ENCODE measurements around the gene SLC6A5. TPM values are rescaled to one million over a fixed set of nuclear protein-coding genes. Genes with fewer than 3 reads are reported as not detected.

The SLC6A5 gene
- total RNA-seq, 4 donors from 2014 or later, result not detected

DNA sequence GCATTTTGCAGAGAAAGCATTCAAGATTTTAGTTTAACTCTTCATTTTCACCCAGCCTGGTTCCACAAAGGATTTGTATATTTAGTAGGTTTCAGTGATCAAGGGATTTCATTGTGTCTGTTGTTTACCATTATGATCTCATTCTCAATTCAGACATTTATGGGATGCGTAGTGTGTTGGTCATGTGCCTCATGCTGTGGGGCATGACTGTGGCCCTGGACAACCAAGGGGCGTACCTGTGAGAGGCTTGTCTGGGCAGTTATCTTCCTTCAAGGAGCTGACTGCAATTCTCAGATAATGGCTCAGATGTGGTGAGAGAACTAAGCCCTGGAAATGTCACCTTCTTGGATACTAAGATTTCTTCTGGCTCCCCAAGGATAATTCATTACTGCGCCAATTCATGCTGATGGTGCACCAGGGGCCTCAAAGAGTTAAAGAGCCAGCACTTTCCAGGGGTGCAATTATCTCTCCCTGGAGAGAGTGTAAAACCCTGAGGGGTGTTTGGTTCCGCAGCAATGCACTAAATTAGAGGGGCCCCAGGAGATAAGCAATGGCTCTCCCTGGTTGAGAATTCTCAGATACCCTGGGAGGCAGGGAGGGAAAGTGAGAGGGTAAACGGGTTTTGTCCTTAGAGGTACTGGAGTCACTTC is 32.2 kb downstream of the SLC6A5 start:
- TF ChIP-seq, protein P1, sequence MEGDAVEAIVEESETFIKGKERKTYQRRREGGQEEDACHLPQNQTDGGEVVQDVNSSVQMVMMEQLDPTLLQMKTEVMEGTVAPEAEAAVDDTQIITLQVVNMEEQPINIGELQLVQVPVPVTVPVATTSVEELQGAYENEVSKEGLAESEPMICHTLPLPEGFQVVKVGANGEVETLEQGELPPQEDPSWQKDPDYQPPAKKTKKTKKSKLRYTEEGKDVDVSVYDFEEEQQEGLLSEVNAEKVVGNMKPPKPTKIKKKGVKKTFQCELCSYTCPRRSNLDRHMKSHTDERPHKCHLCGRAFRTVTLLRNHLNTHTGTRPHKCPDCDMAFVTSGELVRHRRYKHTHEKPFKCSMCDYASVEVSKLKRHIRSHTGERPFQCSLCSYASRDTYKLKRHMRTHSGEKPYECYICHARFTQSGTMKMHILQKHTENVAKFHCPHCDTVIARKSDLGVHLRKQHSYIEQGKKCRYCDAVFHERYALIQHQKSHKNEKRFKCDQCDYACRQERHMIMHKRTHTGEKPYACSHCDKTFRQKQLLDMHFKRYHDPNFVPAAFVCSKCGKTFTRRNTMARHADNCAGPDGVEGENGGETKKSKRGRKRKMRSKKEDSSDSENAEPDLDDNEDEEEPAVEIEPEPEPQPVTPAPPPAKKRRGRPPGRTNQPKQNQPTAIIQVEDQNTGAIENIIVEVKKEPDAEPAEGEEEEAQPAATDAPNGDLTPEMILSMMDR (IDR thresholded peaks at IDR 0.05; ENCODE audit: low read depth), result no peak

GRCh38 chr11:20632169-20632532 is 32.7 kb downstream of the SLC6A5 start:
- TF ChIP-seq, protein P1 (IDR thresholded peaks at IDR 0.05; ENCODE audit: low read depth), result no peak

DNA sequence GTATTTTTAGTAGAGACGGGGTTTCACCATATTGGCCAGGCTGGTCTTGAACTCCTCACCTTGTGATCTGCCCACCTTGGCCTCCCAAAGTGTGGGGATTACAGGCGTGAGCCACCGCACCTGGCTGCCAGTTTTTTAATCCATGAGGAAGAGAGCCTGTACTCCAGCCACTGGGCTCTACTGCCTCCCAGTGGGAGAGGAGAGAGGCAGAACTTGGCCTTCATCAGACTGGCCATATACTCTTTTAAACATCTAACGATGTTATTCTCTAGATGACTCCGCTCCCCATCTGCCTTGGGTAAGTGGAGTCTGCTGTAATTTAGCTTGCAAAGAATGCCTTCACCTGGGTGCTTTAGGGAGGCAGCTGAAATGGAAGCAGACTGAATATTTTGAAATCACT is 34.6 kb downstream of the SLC6A5 start:
- TF ChIP-seq, protein P1 (IDR thresholded peaks at IDR 0.05; ENCODE audit: low read depth), result no peak

DNA sequence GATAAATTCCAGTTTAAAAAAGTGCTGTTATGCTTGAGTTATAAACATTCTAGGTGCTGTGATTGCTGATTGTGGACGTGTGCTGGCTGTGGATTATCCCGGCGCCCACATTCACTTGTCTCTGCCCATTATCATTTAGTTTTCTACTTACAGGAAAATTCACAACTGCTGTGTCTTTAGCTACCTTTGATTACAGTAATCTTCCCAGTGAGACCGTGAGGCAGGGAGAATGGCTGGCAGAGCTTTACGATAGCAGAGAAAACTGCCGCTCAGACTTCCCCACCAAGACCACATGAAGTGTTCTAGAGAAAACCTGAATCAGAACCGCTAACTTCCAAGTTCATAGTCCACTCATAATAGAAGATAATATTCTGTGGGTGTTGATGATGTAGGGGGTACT is 35.4 kb downstream of the SLC6A5 start:
- TF ChIP-seq, protein P1 (IDR thresholded peaks at IDR 0.05; ENCODE audit: low read depth), result no peak

DNA sequence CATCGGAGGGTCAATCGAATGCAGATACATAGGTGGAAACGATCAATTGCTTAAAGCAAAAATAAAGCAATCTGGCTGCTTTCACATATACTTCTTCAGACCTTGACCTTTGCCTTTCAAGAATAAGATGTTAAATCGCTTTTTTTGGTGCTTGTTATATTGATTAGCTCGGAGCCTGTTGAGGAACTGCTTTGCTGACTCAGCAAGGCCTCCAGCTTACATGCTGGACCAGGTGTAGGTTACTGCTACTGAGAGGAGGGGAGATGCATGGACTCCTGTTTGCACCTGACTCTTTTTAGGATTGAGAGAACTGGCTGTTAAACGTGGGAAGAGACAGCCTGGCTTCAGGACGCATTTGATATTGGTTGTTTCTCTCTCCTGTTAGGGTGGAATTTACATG is 38.7 kb downstream of the SLC6A5 start:
- TF ChIP-seq, protein P1 (IDR thresholded peaks at IDR 0.05; ENCODE audit: low read depth), result no peak

DNA sequence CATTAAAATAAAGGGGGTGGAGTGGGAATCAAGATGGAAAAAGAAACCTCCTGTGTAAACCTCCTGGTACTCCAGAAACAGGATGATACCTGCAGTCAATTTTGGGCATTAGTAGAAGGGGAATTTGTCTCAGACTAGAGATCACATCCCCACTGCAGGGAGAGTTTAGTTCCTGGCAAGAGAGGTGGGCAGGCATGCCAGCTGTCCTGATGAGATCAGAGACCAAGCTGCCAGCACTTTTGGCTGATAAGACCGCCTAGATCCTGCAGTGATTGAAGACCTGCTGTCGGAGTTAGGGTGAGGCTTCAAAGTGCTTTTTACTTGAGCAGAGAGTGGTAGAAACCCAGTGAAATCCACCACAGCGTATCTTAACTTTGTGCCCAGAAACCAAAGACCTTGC is 40.3 kb downstream of the SLC6A5 start:
- TF ChIP-seq, protein P1 (IDR thresholded peaks at IDR 0.05; ENCODE audit: low read depth), result no peak

GRCh38 chr11:20640401-20640800 is 41.0 kb downstream of the SLC6A5 start:
- TF ChIP-seq, protein P1 (IDR thresholded peaks at IDR 0.05; ENCODE audit: low read depth), result no peak

Measured in subcutaneous adipose tissue (tissue), 4 donors.